ENCODE measurements around the gene FGF12.

FGF12 gene

DNA sequence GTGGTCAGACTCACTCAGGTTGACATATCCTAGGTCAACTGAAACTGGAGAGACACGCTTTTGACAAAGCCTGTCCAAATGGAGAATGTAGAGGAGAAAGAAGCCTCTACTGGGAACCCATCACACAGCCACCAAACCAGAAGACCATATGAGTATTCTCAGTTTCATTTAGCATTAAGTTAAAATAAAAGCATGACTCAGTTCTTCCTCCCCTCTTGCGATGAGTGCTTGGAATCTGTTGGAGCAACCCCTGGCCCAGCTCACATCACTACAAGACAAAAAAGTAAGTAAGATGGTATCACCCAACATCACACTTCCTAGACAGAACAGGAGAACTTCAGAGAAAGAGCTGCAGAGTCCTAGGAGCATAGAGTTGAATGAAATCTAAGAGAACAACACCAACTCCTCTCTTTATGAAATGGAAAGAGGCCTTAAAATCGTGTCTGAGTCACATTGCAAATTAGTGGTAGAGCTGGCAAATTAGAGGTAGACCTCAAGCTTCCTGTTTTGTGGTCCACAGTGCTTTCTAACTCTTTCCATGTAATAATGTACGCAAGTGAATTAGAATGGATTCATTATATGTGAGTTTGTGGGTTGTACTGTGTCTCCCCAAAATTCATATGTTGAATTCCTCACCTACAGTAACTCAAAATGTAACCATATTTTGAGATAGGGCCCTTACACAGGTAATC lies 51.2 kb downstream of the FGF12 start:
- DNase-seq = no peak

DNA sequence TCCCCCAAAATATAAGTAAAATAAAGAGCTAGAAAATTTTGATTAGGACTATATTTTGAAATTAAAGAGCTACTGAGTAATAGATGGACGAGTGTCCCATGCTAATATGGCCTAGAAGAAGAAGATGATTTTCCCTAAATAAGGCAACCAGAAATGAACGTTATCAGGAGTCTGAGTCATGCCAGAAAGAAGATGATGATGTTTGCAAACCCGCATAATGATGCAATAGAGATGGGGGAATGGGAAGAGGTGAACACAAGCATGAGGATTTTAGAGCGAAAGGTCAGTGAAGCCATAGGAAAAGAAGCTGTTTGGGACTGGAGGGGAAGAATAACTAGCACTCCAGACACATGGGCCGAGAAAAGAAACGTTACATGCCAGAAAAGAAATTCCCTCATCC lies 71.7 kb downstream of the FGF12 start:
- DNase-seq = no peak

DNA sequence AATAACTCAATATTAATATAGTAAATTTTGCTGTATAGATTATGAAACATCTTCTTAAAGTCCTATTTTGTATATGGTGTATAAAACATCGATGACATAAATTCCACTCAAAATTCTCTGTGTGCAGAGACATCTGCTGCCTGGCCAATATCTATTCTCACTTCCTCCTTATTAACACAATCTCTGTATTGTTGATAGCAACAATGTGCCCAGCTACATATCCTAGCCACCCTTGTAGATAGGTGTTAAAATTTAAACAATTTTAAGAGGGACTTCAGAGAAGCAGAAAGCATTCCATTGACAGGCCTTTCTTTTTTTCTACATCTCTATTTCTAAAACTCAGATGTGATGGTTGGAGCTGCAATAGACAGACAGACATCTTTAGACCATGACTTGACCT lies 72.3 kb downstream of the FGF12 start:
- no peak for DNase-seq

DNA sequence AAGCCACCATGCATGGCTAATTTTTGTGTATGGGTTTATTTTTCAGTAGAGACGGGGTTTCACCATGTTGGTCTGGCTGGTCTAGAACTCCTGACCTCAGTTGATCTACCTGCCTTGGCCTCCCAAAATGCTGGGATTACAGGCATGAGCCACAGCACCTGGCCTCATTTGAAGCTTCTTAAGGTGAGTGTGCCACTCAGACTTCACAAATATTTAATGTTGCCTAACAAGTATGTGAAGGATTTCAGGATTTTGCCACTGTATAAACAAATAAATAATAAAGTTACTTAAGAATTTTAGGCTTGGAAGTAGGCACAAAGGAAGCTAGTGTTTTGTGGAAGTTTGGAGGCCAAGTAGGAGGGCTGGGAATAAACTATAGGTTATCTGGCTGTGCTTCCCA lies 73.5 kb downstream of the FGF12 start:
- DNase-seq = no peak

DNA sequence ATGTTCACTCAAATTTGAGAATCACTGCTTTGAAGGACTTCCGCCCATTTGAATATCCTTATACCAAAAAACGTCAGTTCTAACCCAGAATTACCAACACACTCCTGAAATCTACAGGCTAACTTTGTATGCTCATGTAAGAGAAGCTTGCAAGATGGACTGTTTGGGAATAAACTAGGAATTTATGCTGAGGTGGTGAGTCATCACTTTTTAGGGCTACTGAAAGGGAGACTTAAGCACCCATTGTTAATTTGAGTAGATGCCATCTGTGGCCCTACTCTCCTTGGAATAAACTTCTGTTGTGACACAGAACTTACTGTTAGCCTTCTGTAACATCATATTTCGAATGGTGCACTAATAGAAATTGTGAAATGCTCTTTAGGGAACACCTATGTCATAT lies 74.6 kb downstream of the FGF12 start:
- DNase-seq = no peak

DNA sequence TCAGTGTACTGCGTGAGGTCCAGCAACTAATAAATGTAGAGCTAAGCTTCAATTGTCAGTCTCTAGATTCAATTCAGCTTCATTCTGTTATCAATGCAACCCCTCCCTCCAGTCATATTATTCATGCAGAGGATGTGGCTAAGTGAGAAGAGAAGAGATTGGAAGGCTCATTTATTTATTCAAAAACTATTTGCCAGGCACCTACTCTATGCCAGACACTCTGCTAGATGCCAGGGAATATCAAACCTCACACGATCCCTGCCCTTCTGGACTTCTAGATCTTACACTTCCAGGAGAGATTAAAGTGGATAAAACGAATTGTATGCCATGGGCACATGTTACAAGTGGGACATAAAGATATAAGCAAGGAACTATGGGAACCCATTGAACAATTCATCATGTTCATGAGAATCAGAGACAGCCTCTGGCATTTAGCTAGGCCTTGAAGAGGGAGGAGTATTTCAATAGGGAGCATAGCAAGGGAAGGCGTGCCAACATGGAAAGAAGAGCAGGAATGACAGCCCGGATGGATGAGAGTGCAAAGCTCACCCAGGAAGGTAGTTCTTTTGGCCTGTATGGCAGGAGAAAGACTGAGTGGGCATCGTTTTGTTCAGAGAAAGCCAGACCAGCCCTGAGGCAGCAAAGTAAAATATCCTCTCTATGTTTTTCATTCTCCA lies 75.4 kb downstream of the FGF12 start:
- DNase-seq = no peak

DNA sequence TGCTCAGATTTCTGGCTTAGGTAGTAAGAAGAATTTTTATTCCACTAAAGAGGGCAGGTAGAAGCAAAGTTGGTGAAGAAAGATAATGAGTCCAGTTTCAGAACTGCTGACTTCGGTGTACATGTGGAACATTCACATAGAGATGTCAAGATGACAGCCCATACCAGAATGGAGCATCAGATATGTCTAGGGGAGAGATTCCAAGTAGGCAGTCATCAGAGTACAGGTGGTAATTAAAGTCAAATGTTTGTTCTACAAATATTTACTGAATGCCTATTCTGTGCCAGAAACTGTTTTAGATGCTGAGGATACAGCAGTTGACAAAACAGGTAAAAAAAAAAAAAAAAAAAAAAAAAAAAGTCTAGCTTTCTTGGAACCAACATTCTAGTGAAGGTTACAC lies 81.9 kb downstream of the FGF12 start:
- DNase-seq = no peak

DNA sequence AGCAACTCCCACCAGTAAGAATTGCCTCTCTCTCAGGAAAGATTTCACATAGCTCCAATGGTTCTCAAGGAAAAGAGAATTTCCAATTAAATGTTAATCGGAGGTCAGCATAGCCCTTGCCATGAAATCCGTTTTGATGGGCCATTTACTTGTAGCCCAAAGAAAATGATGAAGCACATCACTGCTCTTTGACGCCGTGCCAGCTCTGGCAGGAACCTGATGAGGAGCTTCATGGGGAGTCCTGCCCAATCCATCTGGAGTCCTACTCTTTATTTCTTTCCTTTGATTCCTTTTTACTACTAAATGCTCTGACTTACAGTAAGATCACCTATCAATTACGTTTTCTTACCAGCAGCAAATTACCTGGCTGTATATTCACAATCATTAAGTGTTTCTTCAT lies 84.7 kb downstream of the FGF12 start:
- no peak for DNase-seq

DNA sequence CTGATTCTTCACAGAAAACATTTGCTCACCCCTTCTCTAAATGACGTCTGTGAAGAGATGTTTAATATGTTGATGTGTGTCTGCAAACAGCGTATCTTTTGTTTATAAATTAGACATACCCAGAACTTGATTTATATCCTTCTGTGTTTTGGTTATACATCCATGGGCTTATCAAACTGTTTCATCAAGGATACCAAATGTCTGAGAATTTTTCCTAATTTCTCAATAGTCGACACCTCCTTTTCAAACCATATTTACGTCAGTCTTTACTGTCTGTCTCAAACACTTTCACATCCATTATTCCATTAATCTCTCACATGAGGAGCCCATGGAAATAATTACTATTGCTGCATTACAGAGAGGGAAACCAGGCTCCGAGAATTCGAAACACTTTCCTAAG lies 85.4 kb downstream of the FGF12 start:
- no peak for DNase-seq

DNA sequence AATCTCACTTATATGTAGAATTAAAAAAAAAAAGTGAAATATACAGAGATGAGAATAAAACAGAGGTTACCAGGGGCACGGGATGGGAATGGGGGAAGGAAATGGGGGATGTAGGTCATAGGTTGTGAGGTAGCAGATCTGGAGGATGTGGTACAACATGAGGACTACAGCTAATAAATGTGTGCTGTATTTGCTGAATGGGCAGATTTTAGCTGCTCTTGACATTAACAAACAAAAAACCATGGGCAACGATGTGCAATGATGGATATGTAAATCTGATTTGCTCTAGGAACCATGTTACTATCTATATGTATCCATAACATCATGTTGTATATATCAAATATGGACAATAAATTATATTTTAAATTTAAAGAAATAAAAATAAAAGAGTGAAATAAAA lies 87.4 kb downstream of the FGF12 start:
- DNase-seq = no peak

DNA sequence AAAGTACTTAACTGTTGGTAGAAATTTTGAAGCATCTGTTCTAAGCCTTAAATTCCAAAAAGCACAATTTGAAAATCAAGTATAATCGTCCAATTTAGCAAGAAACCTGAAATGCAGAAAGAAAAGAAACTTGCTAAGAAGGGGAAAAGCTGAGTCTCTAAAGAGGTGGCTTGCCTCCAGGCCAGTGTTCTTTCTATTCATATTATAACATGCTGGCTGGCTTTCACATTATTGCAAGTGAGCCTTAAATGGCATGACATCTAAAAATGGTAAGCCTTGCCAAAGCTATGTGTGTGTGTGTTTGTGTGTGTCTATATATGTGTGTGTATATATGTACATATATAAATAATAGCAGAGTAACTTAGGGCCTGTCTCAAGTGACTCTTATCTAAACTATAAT lies 89.5 kb downstream of the FGF12 start:
- DNase-seq = no peak

DNA sequence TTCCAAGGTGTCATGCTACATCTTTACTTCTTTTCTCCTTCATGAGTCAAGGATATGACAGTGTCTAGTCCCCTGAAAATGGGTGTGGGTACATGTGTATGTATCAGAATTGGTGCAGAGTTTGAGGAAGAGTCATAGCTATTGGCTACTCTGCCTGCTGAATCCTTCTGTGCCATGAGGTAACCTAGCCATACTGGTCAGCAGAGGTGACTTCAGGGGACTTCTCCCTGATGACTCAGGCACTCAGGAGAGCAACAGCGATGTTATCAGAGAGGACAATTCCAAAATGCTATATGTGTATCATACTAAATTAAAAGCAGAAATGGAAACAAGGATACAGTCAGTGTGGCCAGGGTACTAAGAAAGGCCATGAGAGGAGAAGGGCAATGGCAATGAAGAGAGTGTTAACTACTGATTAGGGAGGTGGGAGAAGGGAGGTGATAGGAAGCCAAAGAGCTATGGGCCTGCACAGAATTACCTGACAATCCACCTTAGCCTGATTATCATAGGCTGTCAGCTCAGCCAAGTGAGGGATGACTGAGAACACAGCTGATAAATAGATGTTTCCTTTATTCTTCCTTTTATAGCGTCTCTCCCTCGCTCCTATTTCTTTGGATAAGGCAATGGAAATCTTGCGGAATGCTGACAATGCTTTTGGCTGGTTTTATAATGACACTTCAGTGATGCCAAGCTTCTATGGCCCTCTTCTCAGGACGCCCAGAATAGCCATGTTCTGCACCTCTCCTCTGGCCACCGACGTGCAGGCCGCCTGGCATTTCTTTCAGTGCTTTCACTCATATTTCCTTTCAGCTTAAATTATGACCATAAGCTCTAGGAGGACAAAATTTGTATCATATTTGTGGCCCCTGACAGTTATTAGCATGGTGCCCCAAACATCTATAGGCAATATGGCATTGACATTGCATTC lies 90.6 kb downstream of the FGF12 start:
- DNase-seq = no peak

DNA sequence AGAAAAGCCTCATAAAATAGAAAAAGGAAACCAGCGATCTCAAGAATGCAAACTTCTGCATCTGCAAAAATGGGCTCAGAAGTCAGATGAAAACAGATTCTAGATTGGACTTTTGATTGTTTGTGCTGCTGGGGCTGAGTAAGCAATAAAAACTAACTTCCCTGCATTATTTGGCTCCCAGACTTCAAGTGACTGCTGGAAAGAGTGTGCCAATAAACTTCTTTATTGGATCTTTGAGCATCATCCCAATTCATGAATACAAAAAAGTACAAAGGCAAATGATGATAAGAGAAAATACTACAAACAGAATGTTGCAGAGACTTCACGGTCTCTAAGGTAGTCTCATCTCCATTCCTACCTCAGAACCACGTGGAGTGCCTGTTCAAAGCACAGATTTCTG lies 97.9 kb downstream of the FGF12 start:
- no peak for DNase-seq

DNA sequence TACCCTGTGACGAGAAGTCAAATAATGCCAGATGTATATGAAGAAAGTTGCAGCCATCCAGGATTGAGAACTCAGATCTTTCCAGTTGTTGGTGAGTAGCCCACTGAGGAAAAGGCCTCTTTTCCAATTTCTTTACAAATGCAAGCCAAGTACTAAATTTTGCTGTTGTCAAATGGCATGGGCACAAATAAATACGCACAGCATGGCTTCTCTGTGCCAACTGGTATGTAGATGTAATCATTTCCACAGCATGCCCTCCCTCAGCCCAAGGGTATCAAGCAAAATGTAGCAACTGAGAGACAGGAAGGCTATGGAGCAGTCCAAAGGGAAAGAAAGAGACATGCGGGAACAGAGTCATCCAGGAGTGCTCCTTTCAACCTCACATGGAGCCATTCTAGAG lies 105.4 kb downstream of the FGF12 start:
- DNase-seq = no peak

DNA sequence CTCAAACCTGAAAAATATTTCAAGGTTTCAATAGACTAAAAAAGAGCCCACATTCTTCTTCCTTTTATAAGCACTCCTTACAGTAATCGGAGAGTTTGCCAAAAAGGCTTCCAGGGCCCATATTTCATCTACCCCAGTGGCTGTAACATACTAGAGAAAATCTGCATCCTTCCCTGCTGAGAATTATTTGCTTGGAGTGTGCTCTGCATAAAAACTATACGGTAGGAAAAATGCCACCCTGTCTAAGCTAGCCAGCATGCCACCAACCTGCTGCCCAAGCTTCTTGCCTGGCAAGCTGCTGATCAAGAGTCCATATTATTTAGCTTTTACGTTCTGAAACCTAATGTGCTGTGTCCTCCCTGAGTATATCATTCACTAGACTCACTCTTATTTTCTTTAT lies 107.1 kb downstream of the FGF12 start:
- no peak for DNase-seq

DNA sequence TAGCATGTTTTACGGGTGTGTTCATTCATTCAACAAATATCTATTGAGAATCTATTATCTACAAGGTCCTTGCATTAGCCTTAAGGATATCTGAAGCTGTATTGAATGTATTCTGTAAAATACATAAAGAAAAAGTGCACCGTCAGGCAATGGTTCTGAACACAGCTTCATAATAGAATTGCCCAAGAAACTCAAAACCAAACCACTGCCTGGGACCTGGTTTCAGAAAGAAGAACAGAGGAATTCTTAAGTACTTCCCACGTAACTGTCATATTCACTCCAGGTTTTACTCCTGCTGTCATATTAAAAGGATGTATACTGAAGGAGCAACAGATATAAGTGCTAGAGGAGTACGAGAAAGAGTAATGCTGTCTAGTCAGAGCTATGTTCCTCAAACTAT lies 115.9 kb downstream of the FGF12 start:
- no peak for DNase-seq

DNA sequence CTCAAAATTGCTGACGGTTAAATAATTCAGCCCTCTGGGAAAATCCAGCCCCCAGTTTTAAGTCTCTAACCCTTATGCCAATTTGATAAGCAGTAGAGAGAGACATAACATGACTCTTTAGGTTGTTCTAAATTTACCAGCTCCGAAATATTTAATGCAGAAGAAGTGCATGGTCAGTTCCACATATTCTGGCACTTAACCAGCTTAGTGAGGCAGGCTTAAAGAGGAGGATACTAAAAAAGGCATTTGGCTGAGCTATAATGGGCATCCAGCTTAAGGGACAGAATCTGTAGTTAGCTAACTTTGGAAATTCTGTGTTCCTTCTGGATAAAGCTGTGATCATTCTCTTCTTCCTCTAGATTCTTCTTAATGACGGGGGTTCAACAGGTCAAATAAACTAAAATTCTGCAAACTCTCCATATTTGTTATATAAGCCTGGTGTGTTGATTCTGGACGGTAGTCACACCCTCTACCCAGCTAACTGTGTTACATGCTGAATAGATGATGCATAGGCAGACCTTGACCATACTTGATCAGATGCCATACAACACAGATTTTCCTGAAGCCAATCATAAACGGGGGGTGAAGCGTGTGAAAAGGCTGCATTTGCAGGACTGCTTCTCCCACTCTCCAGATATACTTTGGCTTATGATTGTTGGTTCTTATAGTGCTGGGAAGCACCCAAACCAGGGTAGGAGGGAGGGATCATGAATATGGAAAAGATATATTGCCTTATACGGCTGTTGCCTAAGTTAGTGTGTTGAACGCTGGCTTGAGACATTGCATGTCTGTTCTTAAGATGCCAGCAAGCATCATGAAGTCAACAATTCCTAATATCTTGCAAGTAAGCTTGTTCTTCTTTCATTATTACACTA lies 118.4 kb downstream of the FGF12 start:
- no peak for DNase-seq

DNA sequence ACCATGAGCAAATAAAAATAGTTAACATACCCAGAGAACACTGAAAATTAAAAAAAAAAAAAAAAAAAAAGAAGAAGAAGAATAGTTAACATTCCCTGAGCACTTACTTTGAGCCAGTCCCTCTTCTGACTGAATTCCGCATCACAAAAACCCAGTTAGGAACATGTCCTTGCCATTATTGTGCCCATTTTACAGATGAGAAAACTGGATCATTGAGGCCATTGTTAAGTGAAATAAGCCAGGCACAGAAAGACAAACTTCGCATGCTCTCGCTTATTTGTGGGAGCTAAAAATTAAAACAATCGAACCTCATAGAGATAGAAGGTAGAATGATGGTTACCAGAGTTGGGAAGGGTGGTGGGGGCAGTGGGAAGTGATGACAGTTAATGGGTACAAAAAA lies 119.5 kb downstream of the FGF12 start:
- DNase-seq = no peak

DNA sequence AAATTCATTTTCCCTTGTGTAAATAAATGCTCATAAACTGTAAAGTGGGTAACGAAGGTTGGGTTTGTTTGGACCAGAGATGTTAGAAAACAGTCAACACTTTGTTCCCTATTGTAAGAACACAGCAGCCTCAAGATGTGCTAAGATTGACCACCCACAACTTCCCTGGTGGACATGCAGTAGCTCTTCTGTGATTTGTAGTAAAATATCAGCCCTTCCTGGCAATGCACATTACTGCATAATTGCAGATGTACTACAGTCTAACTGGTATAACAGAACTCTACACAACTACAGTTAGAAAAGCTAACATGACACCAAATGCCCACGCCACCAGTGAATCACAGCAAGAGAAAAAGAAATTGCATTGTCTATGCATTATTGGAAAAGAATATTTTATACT lies 129.4 kb downstream of the FGF12 start:
- no peak for DNase-seq

DNA sequence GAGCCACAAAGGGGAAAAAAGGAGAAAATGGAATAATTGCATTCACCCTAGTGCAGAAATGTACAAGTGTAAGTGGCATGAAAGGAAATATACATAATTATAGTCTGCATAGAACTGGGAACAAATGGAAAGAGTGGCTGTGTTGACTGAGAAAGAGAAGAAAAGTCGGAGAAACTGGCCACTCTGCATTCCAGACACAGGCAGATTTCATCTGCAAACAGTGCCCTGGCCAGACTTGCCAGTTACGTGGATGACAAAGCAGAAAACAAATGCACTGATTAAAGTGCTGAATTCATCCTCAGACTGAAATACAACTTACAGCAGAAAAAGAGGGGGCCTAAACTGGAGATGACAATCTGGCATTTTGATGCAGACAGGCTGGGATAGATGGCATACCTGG lies 129.8 kb downstream of the FGF12 start:
- no peak for DNase-seq

DNA sequence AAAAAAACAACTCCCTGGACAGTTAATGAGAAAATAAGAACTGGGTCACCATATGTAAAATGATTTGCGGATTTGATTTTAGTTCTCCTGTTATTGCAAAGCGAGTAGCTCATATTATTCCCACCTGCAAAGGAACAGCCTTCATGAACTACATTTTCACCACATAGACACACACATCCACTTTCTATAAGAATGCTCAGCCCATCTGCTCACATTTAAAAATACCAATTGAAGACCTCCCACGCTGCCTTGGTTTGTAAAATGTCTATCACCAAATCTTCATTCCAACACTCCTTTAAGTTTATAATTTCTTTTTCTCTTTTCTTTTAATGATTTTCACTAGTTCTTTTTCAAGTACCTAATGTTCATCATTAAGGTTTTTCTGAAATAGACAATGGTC lies 148.6 kb downstream of the FGF12 start:
- DNase-seq = no peak

DNA sequence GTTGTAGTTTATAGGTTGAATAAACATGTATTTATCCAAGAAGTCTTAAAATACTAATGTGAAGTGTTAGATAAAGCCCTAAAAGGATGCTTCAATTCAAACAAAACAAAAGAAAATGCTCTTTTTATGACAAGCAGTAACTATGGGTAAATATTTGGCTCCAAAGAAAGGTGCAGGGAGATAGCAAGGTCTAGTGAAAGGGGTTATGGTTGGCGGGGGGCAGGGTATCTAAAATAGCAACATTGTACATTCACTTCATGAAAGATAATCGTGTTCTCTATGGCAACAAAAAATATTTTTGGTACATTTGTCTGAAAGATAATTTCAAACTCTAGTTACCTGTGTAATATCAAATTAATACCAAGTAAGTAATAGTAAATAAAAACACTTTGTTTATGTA lies 149.5 kb downstream of the FGF12 start:
- DNase-seq = no peak

DNA sequence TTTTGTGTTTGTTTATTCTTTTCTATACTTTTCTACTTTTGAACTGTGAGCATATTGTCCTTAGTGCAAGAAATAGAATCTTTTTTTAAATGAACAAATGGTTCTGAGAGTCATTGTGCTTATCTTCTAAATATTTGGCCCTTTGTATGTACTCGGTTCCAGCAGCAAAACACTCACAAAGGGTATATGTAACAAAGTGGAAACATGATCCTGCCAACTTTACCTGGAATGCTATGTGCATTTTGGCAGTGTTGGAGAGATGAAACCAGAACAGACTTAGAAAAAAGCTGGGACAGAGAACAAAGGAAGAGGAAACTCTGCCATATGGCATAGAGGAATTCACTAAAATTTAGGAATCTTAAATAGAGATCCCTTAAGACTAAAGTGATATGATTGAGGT lies 150.1 kb downstream of the FGF12 start:
- no peak for DNase-seq
